Measurements from ENCODE around the gene LRRC8E.

Gene LRRC8E

GRCh38 chr19:7914099-7914498, 25.8 kb downstream of the LRRC8E start:
- peaks cover 13% of the 10 kb centered on the region for H3K36me3 Mint-ChIP-seq (ENCODE audit: low read depth)
- no peaks in the 10 kb centered on the region for H3K9me3 Mint-ChIP-seq
- no peak for TF ChIP-seq CTCF (IDR thresholded peaks at IDR 0.05; ENCODE audit: unreplicated experiment in 3 of 3)

GRCh38 chr19:7914598-7915045, 26.3 kb downstream of the LRRC8E start, which contains the start of gene TGFBR3L:
TSS of gene TGFBR3L (plus strand) at chr19:7914830.
- H3K4me1 Mint-ChIP-seq = peaks cover 6% of the 10 kb centered on the region
- peaks cover 13% of the 10 kb centered on the region for H3K36me3 Mint-ChIP-seq (ENCODE audit: low read depth)
- peak within 1 kb of the TSS; percentile 48 to 76 (median 71) for H3K4me3 Mint-ChIP-seq
- peaks cover 48% of the 10 kb centered on the region for H3K27me3 Mint-ChIP-seq (ENCODE audit: low read depth)
- no peak for TF ChIP-seq CTCF (IDR thresholded peaks at IDR 0.05; ENCODE audit: unreplicated experiment in 3 of 3)
- H3K27ac Mint-ChIP-seq = peak within 1 kb of the TSS in 1 of 3 experiments; percentile 43
- no peaks in the 10 kb centered on the region for H3K9me3 Mint-ChIP-seq

More at GRCh38 chr19:7914099-7914498, 25.8 kb downstream of the LRRC8E start:
- H3K4me1 Mint-ChIP-seq = peaks cover 4% of the 10 kb centered on the region
- no peak overlapping the region for H3K4me3 Mint-ChIP-seq
- no peak overlapping the region for H3K27ac Mint-ChIP-seq
- H3K27me3 Mint-ChIP-seq (ENCODE audit: low read depth) = peaks cover 46% of the 10 kb centered on the region

GRCh38 chr19:7915250-7916102, 27.2 kb downstream of the LRRC8E start:
- H3K36me3 Mint-ChIP-seq (ENCODE audit: low read depth) = peaks cover 13% of the 10 kb centered on the region
- peaks cover 13% of the 10 kb centered on the region for H3K4me1 Mint-ChIP-seq
- peaks cover 56% of the 10 kb centered on the region for H3K27me3 Mint-ChIP-seq (ENCODE audit: low read depth)
- peak overlapping the region; percentile 54 to 76 (median 71) for H3K4me3 Mint-ChIP-seq
- no peaks in the 10 kb centered on the region for H3K9me3 Mint-ChIP-seq
- H3K27ac Mint-ChIP-seq = peak overlapping the region in 1 of 3 experiments; percentile 43
- no peak for TF ChIP-seq CTCF (IDR thresholded peaks at IDR 0.05; ENCODE audit: unreplicated experiment in 3 of 3)

- Mint-ChIP-seq H3K36me3 (ENCODE audit: low read depth) (peaks cover 11% of the 10 kb centered on the region), H3K4me1 (peaks cover 20% of the 10 kb centered on the region), H3K27ac (no peak overlapping the region), H3K4me3 (peak overlapping the region in 2 of 3 experiments; percentile 51 to 54), H3K9me3 (no peaks in the 10 kb centered on the region), H3K27me3 (ENCODE audit: low read depth) (peaks cover 59% of the 10 kb centered on the region)
- no peak for TF ChIP-seq CTCF (IDR thresholded peaks at IDR 0.05; ENCODE audit: unreplicated experiment in 3 of 3)
These were observed 28.0 kb downstream of the LRRC8E start for GRCh38 chr19:7916103-7916954.

GRCh38 chr19:7916955-7917266, 28.6 kb downstream of the LRRC8E start:
- peaks cover 20% of the 10 kb centered on the region for H3K4me1 Mint-ChIP-seq
- peaks cover 59% of the 10 kb centered on the region for H3K27me3 Mint-ChIP-seq (ENCODE audit: low read depth)
- TF ChIP-seq CTCF (IDR thresholded peaks at IDR 0.05; ENCODE audit: unreplicated experiment in 3 of 3) = no peak
- H3K27ac Mint-ChIP-seq = no peak overlapping the region
- H3K4me3 Mint-ChIP-seq = peak overlapping the region; percentile 78 to 82 (median 80)
- H3K36me3 Mint-ChIP-seq (ENCODE audit: low read depth) = peaks cover 8% of the 10 kb centered on the region
- H3K9me3 Mint-ChIP-seq = no peaks in the 10 kb centered on the region

All from nephron (organoid).